Measurements from ENCODE around the gene FSHB. TPM values are rescaled to one million over a fixed set of nuclear protein-coding genes. Genes with fewer than 3 reads are reported as not detected.
"Not testable (repeated sequence)": the region's sequence is repeated elsewhere in the genome, so short reads cannot be mapped to it uniquely, and the experiment has no call there.

The FSHB gene
- total RNA-seq, 2 donors from 2014 or later, result not detected

DNA sequence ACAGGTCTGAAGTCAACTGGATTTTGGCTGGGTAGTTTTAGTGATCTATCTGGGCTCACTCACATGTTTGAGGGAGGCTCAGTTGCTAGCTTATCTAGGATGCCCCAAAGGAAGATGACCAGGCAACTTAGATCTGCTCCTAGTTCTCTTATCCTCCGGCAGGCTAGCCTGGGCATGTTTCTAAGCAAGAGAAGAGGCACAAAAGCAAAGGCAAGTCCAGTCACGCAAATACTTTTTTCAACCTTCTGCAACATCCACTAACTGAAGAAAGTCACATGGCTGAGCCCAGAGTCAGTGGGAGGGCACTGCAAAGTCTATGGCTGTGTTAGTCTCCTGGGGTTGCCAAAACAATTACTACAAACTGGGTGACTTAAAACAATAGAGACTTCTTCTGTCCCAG lies 32.9 kb upstream of the FSHB start:
- Histone ChIP-seq H3K4me3 (no peak overlapping the region), H3K9me3 (no peaks in the 10 kb centered on the region), H3K36me3 (replicated peaks in 1 of 2; ENCODE audit: insufficient read depth in 1 of 2, low read depth in 2 of 2) (no peaks in the 10 kb centered on the region), H3K27ac (no peak overlapping the region), H3K27me3 (no peaks in the 10 kb centered on the region), H3K4me1 (no peaks in the 10 kb centered on the region)
- ATAC-seq, result no peak
- no peak for DNase-seq
- TF ChIP-seq CTCF (IDR thresholded peaks at IDR 0.05), result no peak
- no peak for TF ChIP-seq POLR2A (IDR thresholded peaks at IDR 0.05)
- intact Hi-C loops (cut with DNase I), result loop anchor here (10.0 kb wide), 1 partner anchor 63 kb away; no protein-coding TSS in a partner anchor
- WGBS, 2 donors, result 80 to 83% methylated on average over 2 of the region's 2 CpGs

DNA sequence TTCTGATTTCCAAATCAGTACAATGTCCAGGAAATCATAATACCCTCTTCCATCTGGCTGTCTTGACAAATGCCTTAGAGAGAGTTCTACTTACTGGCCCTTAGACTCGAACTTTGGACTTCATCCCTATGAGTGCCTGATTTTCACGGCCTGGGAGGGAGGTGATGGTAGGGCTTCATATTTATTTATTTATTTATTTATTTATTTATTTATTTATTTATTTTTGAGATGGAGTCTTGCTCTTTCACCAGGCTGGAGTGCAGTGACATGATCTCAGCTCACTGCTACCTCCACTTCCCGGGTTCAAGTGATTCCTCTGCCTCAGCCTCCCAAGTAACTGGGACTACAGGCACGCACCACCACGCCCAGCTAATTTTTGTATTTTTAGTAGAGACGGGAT lies 27.8 kb upstream of the FSHB start:
- H3K9me3 ChIP-seq; H3K4me1 ChIP-seq; ATAC-seq; intact Hi-C loops (cut with DNase I); H3K27me3 ChIP-seq; H3K36me3 ChIP-seq (replicated peaks in 1 of 2; ENCODE audit: insufficient read depth in 1 of 2, low read depth in 2 of 2); H3K27ac ChIP-seq; DNase-seq; H3K4me3 ChIP-seq: not testable (repeated sequence)
- WGBS, 2 donors, result 82 to 83% methylated on average over 6 of the region's 6 CpGs

DNA sequence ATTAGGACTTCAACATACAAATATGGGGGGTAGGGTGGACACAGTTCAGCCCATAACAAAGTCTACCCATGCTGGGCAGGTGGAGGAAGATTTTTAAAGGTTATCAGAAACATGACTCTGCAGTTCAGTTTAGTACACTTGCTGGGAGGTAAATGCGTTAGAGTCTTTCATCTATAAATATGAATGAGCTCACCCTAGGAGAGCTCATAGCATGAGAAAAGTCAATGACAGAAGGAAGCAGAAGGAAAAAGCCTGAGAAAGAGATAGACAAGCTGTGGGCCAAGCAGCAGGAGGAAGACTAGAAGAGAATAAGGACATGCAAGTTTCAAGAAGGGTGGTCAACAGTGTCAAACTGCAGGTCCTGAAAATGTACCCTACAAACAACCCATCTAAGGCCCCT lies 27.0 kb upstream of the FSHB start:
- Histone ChIP-seq H3K9me3 (no peaks in the 10 kb centered on the region), H3K4me1 (no peaks in the 10 kb centered on the region), H3K27me3 (no peaks in the 10 kb centered on the region), H3K36me3 (replicated peaks in 1 of 2; ENCODE audit: insufficient read depth in 1 of 2, low read depth in 2 of 2) (no peaks in the 10 kb centered on the region), H3K27ac (no peak overlapping the region), H3K4me3 (no peak overlapping the region)
- TF ChIP-seq CTCF (IDR thresholded peaks at IDR 0.05), result no peak
- TF ChIP-seq POLR2A (IDR thresholded peaks at IDR 0.05), result no peak
- 43 to 54% methylated on average over 1 of the region's 1 CpG for WGBS, 2 donors
- no peak for DNase-seq
- no peak for ATAC-seq
- intact Hi-C loops (cut with DNase I), result no loop called here

GRCh38 chr11:30206249-30206996 lies 24.4 kb upstream of the FSHB start:
- Histone ChIP-seq H3K9me3 (no peaks in the 10 kb centered on the region), H3K4me1 (no peaks in the 10 kb centered on the region), H3K36me3 (replicated peaks in 1 of 2; ENCODE audit: insufficient read depth in 1 of 2, low read depth in 2 of 2) (no peaks in the 10 kb centered on the region), H3K27me3 (no peaks in the 10 kb centered on the region), H3K4me3 (no peak overlapping the region), H3K27ac (no peak overlapping the region)
- no peak for DNase-seq
- 64% methylated on average over 5 of the region's 5 CpGs for WGBS, 2 donors
- intact Hi-C loops (cut with DNase I), result no loop called here
- TF ChIP-seq CTCF (IDR thresholded peaks at IDR 0.05), result no peak
- ATAC-seq, result no peak

DNA sequence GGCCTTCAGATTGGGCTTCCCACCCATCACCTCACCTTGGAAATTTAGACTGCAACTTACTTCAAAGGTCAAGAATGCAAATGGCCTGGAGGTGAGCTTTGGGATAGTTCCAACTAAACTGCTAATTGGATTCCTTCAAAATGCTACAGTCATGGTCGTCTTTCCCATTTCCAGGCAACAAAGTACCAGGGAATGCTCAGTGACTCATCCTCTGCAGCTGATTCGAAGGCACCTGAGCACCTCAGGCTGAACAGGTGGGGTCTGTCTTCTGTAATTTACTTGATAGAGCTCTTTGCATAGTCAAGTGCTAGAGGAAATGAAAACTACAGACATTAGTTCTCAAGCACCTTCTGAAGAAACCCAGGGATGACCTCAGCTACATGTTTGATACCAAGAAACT lies 20.5 kb upstream of the FSHB start:
- no peak overlapping the region for H3K4me3 ChIP-seq
- H3K36me3 ChIP-seq (replicated peaks in 1 of 2; ENCODE audit: insufficient read depth in 1 of 2, low read depth in 2 of 2), result no peaks in the 10 kb centered on the region
- 56 to 62% methylated on average over 2 of the region's 2 CpGs for WGBS, 2 donors
- H3K4me1 ChIP-seq, result no peaks in the 10 kb centered on the region
- no peaks in the 10 kb centered on the region for H3K27me3 ChIP-seq
- DNase-seq, result no peak
- no peaks in the 10 kb centered on the region for H3K9me3 ChIP-seq
- H3K27ac ChIP-seq, result no peak overlapping the region
- TF ChIP-seq CTCF (IDR thresholded peaks at IDR 0.05), result no peak
- TF ChIP-seq POLR2A (IDR thresholded peaks at IDR 0.05), result no peak
- no peak for ATAC-seq
- intact Hi-C loops (cut with DNase I), result no loop called here
